Measurements from ENCODE around the gene ALDH3A1. TPM values are rescaled to one million over a fixed set of nuclear protein-coding genes. Genes with fewer than 3 reads are reported as not detected.

Gene ALDH3A1
- not detected in 2 replicates for total RNA-seq

GRCh38 chr17:19747829-19748806 lies at the start of gene ALDH3A1:
ALDH3A1 (minus strand) TSS chr17:19748298; CDS start chr17:19745129, 3,169 bp downstream.

GRCh38 chr17:19716108-19717030 lies 31.7 kb downstream of the ALDH3A1 start, which contains the start of gene SLC47A2:
SLC47A2 (minus strand) TSS chr17:19716584; CDS start chr17:19716555, 29 bp downstream.

Other genes starting within 250 kb of the ALDH3A1 start
- gene SLC47A1, start 214.4 kb downstream of the ALDH3A1 start, total RNA-seq: 0.97 TPM in 1 of 2 replicates, not detected in the other
- gene ALDH3A2, start 99.5 kb downstream of the ALDH3A1 start, total RNA-seq: 21.4 and 29.5 TPM in 2 replicates
- gene SLC47A2, start 31.7 kb downstream of the ALDH3A1 start, total RNA-seq: not detected in 2 replicates
- gene ULK2, start 119.6 kb upstream of the ALDH3A1 start, total RNA-seq: 8.0 and 13.2 TPM in 2 replicates
- 24.9 and 33.2 TPM in 2 replicates for gene AKAP10, start 229.5 kb upstream of the ALDH3A1 start, total RNA-seq